Activated naive CD4-positive, alpha-beta T cell treated with Interleukin-2 at 50 U/mL for 16 hours (primary cell): ENCODE data around the gene FAT2.

ENCODE experiments used
- DNase-seq: peaks from one replicate; pipeline ENCODE4 v3.0.0-alpha.2; 2020

The FAT2 gene

DNA sequence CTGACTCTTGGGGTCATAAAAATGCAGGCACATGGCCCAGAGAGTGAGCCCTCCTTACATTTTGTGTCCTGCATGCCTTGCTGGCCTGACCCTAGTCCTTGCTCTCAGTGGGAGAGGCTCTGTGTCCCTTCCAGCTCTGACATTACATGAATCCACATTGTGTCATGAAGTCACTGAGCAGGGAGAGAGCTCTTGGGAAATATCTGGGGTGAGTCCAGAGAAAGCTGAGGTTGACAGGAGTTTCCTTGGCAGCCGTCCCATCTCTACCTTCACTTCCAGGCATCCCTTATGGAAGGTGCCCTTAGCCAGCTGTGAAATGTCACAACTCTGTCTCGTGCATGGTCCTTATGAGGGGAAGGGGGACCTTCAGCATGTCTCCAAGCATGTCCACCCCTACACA is 41.0 kb downstream of the FAT2 start:
- DNase-seq: no peak

DNA sequence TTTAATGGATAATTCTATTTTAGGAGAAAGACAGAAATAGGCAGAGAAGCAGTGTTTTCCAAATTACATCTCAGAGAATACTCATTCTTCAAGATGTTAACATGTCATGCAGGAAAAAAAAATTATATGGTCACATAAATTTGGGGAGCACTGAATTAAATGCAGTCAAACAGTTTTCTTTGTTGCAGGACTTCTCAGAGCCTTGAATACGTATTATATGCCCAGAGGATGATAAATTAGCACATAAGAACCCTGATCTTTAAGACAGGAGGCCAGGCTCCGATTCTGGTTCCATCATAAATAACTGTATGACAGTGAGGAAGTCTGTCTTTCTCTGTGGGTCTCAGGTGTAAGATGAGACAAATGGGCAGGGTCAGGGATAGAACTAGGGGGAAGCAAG is 41.4 kb downstream of the FAT2 start:
- no peak for DNase-seq

DNA sequence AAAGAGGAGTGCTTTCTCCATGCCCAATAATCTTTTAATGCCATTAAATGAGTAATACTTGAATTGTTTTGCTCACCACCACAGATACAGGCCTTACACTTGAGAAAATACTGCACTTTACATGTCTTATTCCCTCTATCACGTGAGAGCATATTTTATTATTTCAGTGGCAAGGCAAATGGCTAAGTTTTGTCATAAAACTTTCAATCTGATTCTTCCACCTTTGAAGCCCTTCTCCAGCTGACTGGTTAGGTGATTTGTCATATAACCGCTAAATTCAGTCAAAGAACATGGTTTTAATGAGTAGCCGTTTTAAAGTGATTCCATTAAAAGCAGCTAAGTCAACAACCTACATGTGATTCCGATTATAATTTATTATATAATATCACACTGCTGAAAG is 43.8 kb downstream of the FAT2 start:
- no peak for DNase-seq

- no peak for DNase-seq
Measured at GRCh38 chr5:151541571-151541970, 49.6 kb downstream of the FAT2 start.
